Right cardiac atrium (tissue), 5 donors: ENCODE data around the gene SLC11A1. TPM values are rescaled to one million over a fixed set of nuclear protein-coding genes. Genes with fewer than 3 reads are reported as not detected.

Experiments used
- ATAC-seq, 2 donors: fragments of 200-7000 bp; cut with Tn5 transposase; one replicate each; pipeline versions ENCODE4 v1.8.0 to v1.9.1; 2020; ENCODE audit warnings: moderate library complexity in 2 of 2, mild to moderate bottlenecking in 1 of 2
- DNase-seq, 3 donors: peaks; one replicate each; pipeline ENCODE4 v3.0.0-alpha.2; 2020
- H3K27ac ChIP-seq: one replicate; pipeline ENCODE4 v1.5.1; 2013; ENCODE audit warnings: mild to moderate bottlenecking, low read length, control low read depth, moderate library complexity
- H3K27me3 ChIP-seq: one replicate; pipeline ENCODE4 v1.6.1; 2013; ENCODE audit not compliant: control insufficient read depth, insufficient read depth
- H3K4me1 ChIP-seq: one replicate; pipeline ENCODE4 v1.6.1; 2013; ENCODE audit warnings: low read length; ENCODE audit not compliant: control insufficient read depth, insufficient read depth
- H3K4me3 ChIP-seq: one replicate; pipeline ENCODE4 v1.5.1; 2013; ENCODE audit warnings: low read length, control low read depth
- H3K9me3 ChIP-seq: one replicate; pipeline ENCODE4 v1.6.1; 2013; ENCODE audit warnings: low read length; ENCODE audit not compliant: control insufficient read depth
- WGBS: extraction: QIAGEN DNeasy Blood & Tissue Kit; methylation state at CpG from one replicate; pipeline ENCODE4 v1.1.7; 2013; 5-methylcytosine and 5-hydroxymethylcytosine counted together
- intact Hi-C, 4 donors: fragments of 100-400 bp; cut with DNase I; formaldehyde crosslinking; loops; one replicate each; pipeline versions ENCODE4 v1.11.0 to v1.14.0; 2022 to 2023
- long read RNA-seq, 4 donors: library from polyadenylated mRNA; unstranded; transcript quantifications; one replicate each; pipeline ENCODE4 v2.0.0, GENCODE V29; 2020 to 2021
- polyA plus RNA-seq: library from polyadenylated mRNA; stranded (reverse); fragments of 200-250 nt; gene quantifications from one replicate; pipeline ENCODE4 v1.2.3, GENCODE V29; 2013
- total RNA-seq, 4 donors: library from RNA; stranded (reverse); fragmentation: NEBNext Ultra II Directional; extraction: Animal tissue kit (Norgen Biotek cat#: 25700); gene quantifications; one replicate each; pipeline ENCODE4 v1.2.1, GENCODE V29; 2021
- donor health status: healthy with polysubstance abuse.
- donor health status: DM: no; HTN: yes; CAD: no.
- donor health status: DM: no; HTN: no; CAD: no.
- donor health status: DM: no; HTN: yes; CAD: no; lungs with severe emphysema.
- donor health status: DM: yes; HTN: yes; CAD: no.

SLC11A1 gene
- total RNA-seq (10 to 100 TPM in 2 of 4 donors, 1 to 10 TPM in 2; 6.4 to 19.5 (median 12.5) TPM), polyA plus RNA-seq (13.8 TPM)
- long read RNA-seq, donor 1, partial matches to known transcripts: 0 of 7 reads
- long read RNA-seq, donor 1, other reads (novel, unspliced or antisense): 6 of 7 reads
- long read RNA-seq, donor 2, partial matches to known transcripts: 0 of 3 reads
- long read RNA-seq, donor 2, other reads (novel, unspliced or antisense): 1 of 3 reads
- long read RNA-seq, donor 3, transcript SLC11A1-201 (15 exons, 3,852 nt): major isoform, 6 of 20 reads
- long read RNA-seq, donor 3, partial matches to known transcripts: 5 of 20 reads
- long read RNA-seq, donor 3, other reads (novel, unspliced or antisense): 9 of 20 reads
- long read RNA-seq, donor 4, partial matches to known transcripts: 1 of 2 reads
- long read RNA-seq, donor 4, other reads (novel, unspliced or antisense): 0 of 2 reads

GRCh38 chr2:218381916-218382366 lies at the start of gene SLC11A1:
SLC11A1 (plus strand) TSS chr2:218382273; CDS start chr2:218382369, 96 bp downstream.
- no peaks in the 10 kb centered on the region for H3K27me3 ChIP-seq
- H3K27ac ChIP-seq: peak within 1 kb of the TSS; percentile 34
- ATAC-seq: peak; percentile 70 to 82
- no peaks in the 10 kb centered on the region for H3K4me1 ChIP-seq
- H3K4me3 ChIP-seq: peak within 1 kb of the TSS; percentile 5
- WGBS: 70% methylated on average over 13 of the region's 13 CpGs
- intact Hi-C loops: no loop called here
- peak; percentile 55 to 85 (median 85) for DNase-seq
- no peaks in the 10 kb centered on the region for H3K9me3 ChIP-seq

- peaks cover 3% of the 10 kb centered on the region for H3K4me1 ChIP-seq
- H3K4me3 ChIP-seq: no peak overlapping the region
- WGBS: 88% methylated on average over 1 of the region's 1 CpG
- H3K27me3 ChIP-seq: no peaks in the 10 kb centered on the region
- no peaks in the 10 kb centered on the region for H3K9me3 ChIP-seq
- intact Hi-C loops: no loop called here
- peak overlapping the region; percentile 49 for H3K27ac ChIP-seq
- DNase-seq: no peak
- peak; percentile 17 to 34 for ATAC-seq
Measured at GRCh38 chr2:218332288-218332687, 49.8 kb upstream of the SLC11A1 start.

- DNase-seq (peak in 1 of 3 donors; percentile 66), ATAC-seq (peak; percentile 59 to 67)
- peak overlapping the region; percentile 49 for H3K27ac ChIP-seq
- H3K4me3 ChIP-seq: no peak overlapping the region
- no peaks in the 10 kb centered on the region for H3K27me3 ChIP-seq
- intact Hi-C loops: no loop called here
- H3K9me3 ChIP-seq: no peaks in the 10 kb centered on the region
- 62% methylated on average over 16 of the region's 16 CpGs for WGBS
- H3K4me1 ChIP-seq: peaks cover 3% of the 10 kb centered on the region
Measured at GRCh38 chr2:218332920-218333645, 49.0 kb upstream of the SLC11A1 start.

- ATAC-seq: no peak
- intact Hi-C loops: no loop called here
- DNase-seq: no peak
- WGBS: 98% methylated on average over 3 of the region's 3 CpGs
- no peak overlapping the region for H3K27ac ChIP-seq
- peaks cover 3% of the 10 kb centered on the region for H3K4me1 ChIP-seq
- no peaks in the 10 kb centered on the region for H3K9me3 ChIP-seq
- no peak overlapping the region for H3K4me3 ChIP-seq
- H3K27me3 ChIP-seq: no peaks in the 10 kb centered on the region
Measured at GRCh38 chr2:218334531-218334930, 47.5 kb upstream of the SLC11A1 start.

GRCh38 chr2:218340656-218341055 lies 41.4 kb upstream of the SLC11A1 start:
- ATAC-seq (no peak), DNase-seq (peak in 1 of 3 donors; percentile 37)
- Histone ChIP-seq H3K4me3 (no peak overlapping the region), H3K27me3 (no peaks in the 10 kb centered on the region), H3K27ac (no peak overlapping the region), H3K4me1 (no peaks in the 10 kb centered on the region), H3K9me3 (no peaks in the 10 kb centered on the region)
- intact Hi-C loops: no loop called here
- WGBS: 92% methylated on average over 9 of the region's 9 CpGs

GRCh38 chr2:218341381-218341780 lies 40.7 kb upstream of the SLC11A1 start:
- intact Hi-C loops: no loop called here
- Histone ChIP-seq H3K4me3 (no peak overlapping the region), H3K4me1 (no peaks in the 10 kb centered on the region), H3K9me3 (no peaks in the 10 kb centered on the region), H3K27me3 (no peaks in the 10 kb centered on the region), H3K27ac (no peak overlapping the region)
- DNase-seq (no peak), ATAC-seq (no peak)
- WGBS: 97% methylated on average over 8 of the region's 8 CpGs

GRCh38 chr2:218342837-218343236 lies 39.2 kb upstream of the SLC11A1 start:
- Histone ChIP-seq H3K27me3 (no peaks in the 10 kb centered on the region), H3K4me3 (no peak overlapping the region), H3K27ac (no peak overlapping the region), H3K9me3 (no peaks in the 10 kb centered on the region), H3K4me1 (no peaks in the 10 kb centered on the region)
- ATAC-seq (no peak), DNase-seq (no peak)
- intact Hi-C loops: no loop called here
- WGBS: 96% methylated on average over 5 of the region's 5 CpGs

- no peak overlapping the region for H3K4me3 ChIP-seq
- DNase-seq (no peak), ATAC-seq (no peak)
- intact Hi-C loops: no loop called here
- H3K27me3 ChIP-seq: no peaks in the 10 kb centered on the region
- no peaks in the 10 kb centered on the region for H3K4me1 ChIP-seq
- 69% methylated on average over 3 of the region's 3 CpGs for WGBS
- no peaks in the 10 kb centered on the region for H3K9me3 ChIP-seq
- H3K27ac ChIP-seq: no peak overlapping the region
Measured at GRCh38 chr2:218343591-218343990, 38.5 kb upstream of the SLC11A1 start.

GRCh38 chr2:218344090-218344754 lies 37.9 kb upstream of the SLC11A1 start:
- DNase-seq: no peak
- H3K27me3 ChIP-seq: no peaks in the 10 kb centered on the region
- no peak overlapping the region for H3K4me3 ChIP-seq
- no peaks in the 10 kb centered on the region for H3K9me3 ChIP-seq
- H3K4me1 ChIP-seq: no peaks in the 10 kb centered on the region
- ATAC-seq: peak in 1 of 2 donors; percentile 8
- 95% methylated on average over 12 of the region's 12 CpGs for WGBS
- intact Hi-C loops: no loop called here
- H3K27ac ChIP-seq: no peak overlapping the region

GRCh38 chr2:218344755-218345417 lies 37.2 kb upstream of the SLC11A1 start:
- intact Hi-C loops: no loop called here
- ATAC-seq (no peak), DNase-seq (no peak)
- H3K9me3 ChIP-seq: no peaks in the 10 kb centered on the region
- 95% methylated on average over 22 of the region's 22 CpGs for WGBS
- H3K4me3 ChIP-seq: no peak overlapping the region
- H3K27me3 ChIP-seq: no peaks in the 10 kb centered on the region
- H3K4me1 ChIP-seq: no peaks in the 10 kb centered on the region
- H3K27ac ChIP-seq: no peak overlapping the region
